ENCODE results near the gene RIN1. TPM values are rescaled to one million over a fixed set of nuclear protein-coding genes. Genes with fewer than 3 reads are reported as not detected.
"Not testable (repeated sequence)": the region's sequence is repeated elsewhere in the genome, so short reads cannot be mapped to it uniquely, and the experiment has no call there.

The RIN1 gene
- total RNA-seq, 1 donor from 2014 or later, result 9.5 TPM

DNA sequence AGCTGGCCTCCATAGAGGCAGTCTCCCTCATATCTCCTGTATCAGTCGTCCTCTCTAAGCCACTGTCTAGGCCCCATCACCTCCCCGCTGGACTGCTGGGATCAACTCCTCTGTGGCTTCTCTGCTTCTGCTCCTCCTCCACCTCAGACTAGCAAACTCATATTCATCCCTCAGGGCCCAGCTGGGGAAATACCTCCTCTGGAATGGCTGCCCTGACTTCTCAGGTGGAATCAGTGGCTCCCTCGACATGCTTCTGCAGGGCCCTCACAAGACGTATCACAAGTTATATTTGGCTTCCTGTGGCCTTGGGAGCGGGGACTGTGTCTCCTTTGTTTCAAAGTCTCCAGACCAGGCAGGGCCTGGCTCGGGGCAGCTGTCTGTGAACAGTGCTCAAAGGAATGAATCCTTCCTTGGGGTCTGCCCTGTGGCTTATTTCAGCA, 25.3 kb upstream of the RIN1 start:
- TF ChIP-seq, protein P1, sequence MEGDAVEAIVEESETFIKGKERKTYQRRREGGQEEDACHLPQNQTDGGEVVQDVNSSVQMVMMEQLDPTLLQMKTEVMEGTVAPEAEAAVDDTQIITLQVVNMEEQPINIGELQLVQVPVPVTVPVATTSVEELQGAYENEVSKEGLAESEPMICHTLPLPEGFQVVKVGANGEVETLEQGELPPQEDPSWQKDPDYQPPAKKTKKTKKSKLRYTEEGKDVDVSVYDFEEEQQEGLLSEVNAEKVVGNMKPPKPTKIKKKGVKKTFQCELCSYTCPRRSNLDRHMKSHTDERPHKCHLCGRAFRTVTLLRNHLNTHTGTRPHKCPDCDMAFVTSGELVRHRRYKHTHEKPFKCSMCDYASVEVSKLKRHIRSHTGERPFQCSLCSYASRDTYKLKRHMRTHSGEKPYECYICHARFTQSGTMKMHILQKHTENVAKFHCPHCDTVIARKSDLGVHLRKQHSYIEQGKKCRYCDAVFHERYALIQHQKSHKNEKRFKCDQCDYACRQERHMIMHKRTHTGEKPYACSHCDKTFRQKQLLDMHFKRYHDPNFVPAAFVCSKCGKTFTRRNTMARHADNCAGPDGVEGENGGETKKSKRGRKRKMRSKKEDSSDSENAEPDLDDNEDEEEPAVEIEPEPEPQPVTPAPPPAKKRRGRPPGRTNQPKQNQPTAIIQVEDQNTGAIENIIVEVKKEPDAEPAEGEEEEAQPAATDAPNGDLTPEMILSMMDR (conservative IDR thresholded peaks at IDR 0.05), result no peak
- H3K4me3 Mint-ChIP-seq, result no peak overlapping the region
- no peaks in the 10 kb centered on the region for H3K27me3 Mint-ChIP-seq
- DNase-seq (ENCODE audit: extremely low spot score, unreplicated experiment), result no peak
- H3K4me1 Mint-ChIP-seq (ENCODE audit: unreplicated experiment), result no peaks in the 10 kb centered on the region
- no peaks in the 10 kb centered on the region for H3K9me3 Mint-ChIP-seq
- no peak overlapping the region for H3K27ac Mint-ChIP-seq
- H3K36me3 Mint-ChIP-seq, result no peaks in the 10 kb centered on the region

DNA sequence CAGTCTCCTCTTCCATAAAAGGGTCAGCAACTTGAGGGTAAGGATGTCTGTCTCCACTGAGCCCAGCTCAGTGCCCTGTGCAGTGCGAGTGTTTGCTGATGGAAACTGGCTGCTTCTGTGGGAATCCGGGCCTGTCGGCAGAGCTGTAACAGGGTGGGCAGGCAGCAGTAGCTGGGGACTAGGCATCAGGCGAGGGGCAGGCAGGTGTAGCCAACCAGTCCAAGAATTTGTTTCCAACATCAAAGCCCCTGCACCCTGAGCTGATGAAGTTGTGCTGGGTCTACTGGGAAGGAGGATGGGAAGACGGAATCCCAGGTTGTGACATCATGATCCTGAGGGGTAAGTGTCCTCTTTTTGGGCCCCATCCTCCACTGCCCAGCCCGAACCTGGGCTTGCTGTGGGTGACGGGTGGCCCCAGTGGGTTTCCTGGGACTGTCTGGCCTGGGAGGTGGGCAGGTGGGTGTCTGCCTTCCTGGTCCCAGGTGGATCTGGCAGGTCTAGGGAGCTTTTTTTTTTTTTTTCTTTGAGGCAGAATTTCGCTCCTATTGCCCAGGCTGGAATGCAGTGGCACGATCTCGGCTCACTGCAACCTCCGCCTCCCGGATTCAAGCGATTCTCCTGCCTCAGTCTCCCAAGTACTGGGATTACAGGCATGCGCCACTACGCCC, 24.3 kb upstream of the RIN1 start:
- H3K36me3 Mint-ChIP-seq, result peaks cover 4% of the 10 kb centered on the region
- H3K4me1 Mint-ChIP-seq (ENCODE audit: unreplicated experiment), result no peaks in the 10 kb centered on the region
- TF ChIP-seq, protein P1 (conservative IDR thresholded peaks at IDR 0.05), result no peak
- no peak overlapping the region for H3K4me3 Mint-ChIP-seq
- no peaks in the 10 kb centered on the region for H3K9me3 Mint-ChIP-seq
- H3K27me3 Mint-ChIP-seq, result no peaks in the 10 kb centered on the region
- no peak overlapping the region for H3K27ac Mint-ChIP-seq
- DNase-seq (ENCODE audit: extremely low spot score, unreplicated experiment), result no peak

DNA sequence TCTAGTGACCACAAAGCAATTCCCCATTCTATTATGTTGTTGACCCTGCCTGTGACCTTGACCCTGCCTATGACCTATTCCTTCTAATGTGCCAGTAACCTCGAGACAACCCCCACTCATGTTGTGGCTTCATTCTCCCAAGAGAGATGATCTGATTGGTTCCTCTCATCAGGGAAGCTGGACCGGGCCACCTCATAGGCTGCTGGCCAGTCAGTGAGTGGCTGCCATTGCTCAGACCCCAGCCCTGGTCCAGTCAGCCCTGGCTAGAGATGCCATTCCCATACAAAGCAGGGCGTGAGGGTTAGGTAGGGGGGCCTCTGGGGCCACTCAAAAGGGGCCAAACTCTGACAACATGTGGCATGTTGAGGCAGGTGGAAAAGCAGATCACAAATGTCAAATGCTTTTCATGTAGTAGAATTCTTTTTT, 23.4 kb upstream of the RIN1 start:
- Mint-ChIP-seq H3K27ac (no peak overlapping the region), H3K4me1 (ENCODE audit: unreplicated experiment) (no peaks in the 10 kb centered on the region), H3K36me3 (peaks cover 4% of the 10 kb centered on the region), H3K9me3 (no peaks in the 10 kb centered on the region), H3K27me3 (no peaks in the 10 kb centered on the region), H3K4me3 (no peak overlapping the region)
- no peak for DNase-seq (ENCODE audit: extremely low spot score, unreplicated experiment)
- TF ChIP-seq, protein P1 (conservative IDR thresholded peaks at IDR 0.05), result no peak

DNA sequence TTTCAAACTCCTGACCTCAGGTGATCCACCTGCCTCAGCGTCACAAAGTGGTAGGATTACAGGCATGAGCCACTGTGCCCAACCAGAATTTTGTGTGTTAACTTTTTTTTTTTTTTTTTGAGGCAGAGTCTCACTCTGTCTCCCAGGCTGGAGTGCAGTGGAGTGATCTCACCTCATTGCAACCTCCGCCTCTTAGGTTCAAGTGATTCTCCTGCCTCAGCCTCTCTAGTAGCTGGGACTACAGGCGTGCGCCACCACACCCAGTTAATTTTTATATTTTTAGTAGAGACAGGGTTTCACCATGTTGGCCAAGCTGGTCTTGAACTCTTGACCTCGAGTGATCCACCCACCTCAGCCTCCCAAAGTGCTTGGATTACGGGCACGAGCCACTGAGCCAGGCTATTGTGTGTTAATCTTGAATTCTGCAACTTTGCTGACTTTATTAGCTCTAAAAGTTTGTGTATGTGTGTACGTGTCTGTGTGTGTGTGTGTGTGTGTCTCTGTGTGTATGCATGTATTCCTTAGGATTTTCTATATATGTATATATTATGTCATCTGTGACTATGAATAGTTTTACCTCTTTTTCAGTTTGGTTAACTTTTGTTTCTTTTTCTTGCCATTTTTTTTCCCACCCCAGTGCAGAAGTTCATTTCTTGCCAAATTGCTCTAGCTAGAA, 14.5 kb upstream of the RIN1 start:
- Mint-ChIP-seq H3K27ac (peak overlapping the region; percentile 68), H3K4me3 (peak overlapping the region; percentile 32)
- H3K27me3 Mint-ChIP-seq; DNase-seq (ENCODE audit: extremely low spot score, unreplicated experiment); H3K4me1 Mint-ChIP-seq (ENCODE audit: unreplicated experiment); H3K9me3 Mint-ChIP-seq; H3K36me3 Mint-ChIP-seq: not testable (repeated sequence)

DNA sequence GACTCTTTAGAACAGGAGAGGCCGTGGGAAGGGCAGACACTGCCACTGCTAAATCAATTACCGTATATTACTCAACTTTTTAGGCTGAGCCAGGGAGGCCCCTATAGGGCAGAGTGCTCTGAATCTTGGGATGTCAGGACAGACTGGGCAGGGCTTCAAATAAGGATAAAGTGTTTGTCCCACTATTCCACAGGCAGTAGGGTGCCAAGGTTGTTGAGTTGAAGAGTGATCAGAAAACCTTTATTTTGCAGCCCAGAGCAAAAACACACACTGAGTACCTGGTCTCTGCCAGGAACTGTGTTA, 12.8 kb upstream of the RIN1 start:
- H3K27ac Mint-ChIP-seq, result peak overlapping the region; percentile 51

More for the DNA sequence above, 12.8 kb upstream of the RIN1 start:
- DNase-seq (ENCODE audit: extremely low spot score, unreplicated experiment), result no peak
- TF ChIP-seq, protein P1 (conservative IDR thresholded peaks at IDR 0.05), result no peak
- H3K36me3 Mint-ChIP-seq, result peaks cover 4% of the 10 kb centered on the region
- H3K9me3 Mint-ChIP-seq, result no peaks in the 10 kb centered on the region
- peak overlapping the region; percentile 96 for H3K4me3 Mint-ChIP-seq
- peaks cover 14% of the 10 kb centered on the region for H3K4me1 Mint-ChIP-seq (ENCODE audit: unreplicated experiment)
- H3K27me3 Mint-ChIP-seq, result peaks cover 5% of the 10 kb centered on the region
